ENCODE results near the gene TFPI.
"Not testable (repeated sequence)": the region's sequence is repeated elsewhere in the genome, so short reads cannot be mapped to it uniquely, and the experiment has no call there.

Gene TFPI

GRCh38 chr2:187511356-187512315 lies 42.6 kb downstream of the TFPI start:
- H3K79me1 ChIP-seq (ENCODE audit: low read depth, low read length) = no peaks in the 10 kb centered on the region

DNA sequence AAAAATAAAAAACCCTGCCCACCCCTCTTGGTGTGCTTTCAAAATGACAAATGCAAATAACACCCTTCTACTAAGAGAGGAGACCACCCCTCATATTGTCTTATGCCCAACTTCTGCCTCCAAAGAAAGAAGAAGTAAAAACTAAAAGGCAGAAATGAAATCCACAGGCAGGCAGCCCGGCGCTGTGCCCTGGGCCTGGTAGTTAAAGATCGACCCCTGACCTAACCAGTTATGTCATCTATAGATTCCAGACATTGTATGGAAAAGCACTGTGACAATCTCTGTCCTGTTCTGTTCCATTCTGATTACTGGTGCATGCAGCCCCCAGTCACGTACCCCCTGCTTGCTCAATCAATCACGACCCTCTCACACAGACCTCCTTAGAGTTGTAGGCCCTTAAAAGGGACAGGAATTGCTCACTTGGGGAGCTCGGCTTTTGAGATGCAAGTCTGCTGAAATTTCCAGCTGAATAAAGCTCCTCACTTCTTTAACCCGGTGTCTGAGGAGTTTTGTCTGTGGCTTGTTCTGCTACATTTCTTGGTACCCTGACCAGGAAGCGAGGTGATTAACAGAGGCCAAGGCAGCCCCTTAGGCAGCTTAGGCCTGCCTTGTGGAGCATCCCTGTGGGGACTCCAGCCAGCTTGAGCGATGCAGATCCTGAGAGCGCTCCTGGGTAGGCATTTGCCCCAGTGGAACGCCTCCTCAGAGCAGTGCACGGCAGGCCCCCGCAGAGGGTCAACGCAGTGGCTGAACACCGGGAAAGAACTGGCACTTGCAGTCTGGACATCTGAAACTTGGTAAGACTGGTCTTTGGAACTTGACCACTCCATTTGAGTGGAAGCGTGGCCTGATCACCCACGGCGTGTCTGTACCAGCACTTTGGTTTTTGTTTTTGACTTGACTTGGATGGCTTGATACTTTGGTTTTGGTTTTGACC lies 43.5 kb downstream of the TFPI start:
- not testable (repeated sequence) for H4K8ac ChIP-seq (ENCODE audit: low read depth, low read length); H2BK120ac ChIP-seq (ENCODE audit: low read depth, low read length); H3K27ac ChIP-seq (replicated peaks; ENCODE audit: low read length); H3K4ac ChIP-seq (ENCODE audit: low read length); H2BK5ac ChIP-seq (ENCODE audit: low read length); H3K4me2 ChIP-seq (ENCODE audit: insufficient read depth, low read length, poor library complexity, severe bottlenecking); H3K4me1 ChIP-seq (ENCODE audit: control insufficient read depth in 2 of 2, insufficient read depth in 1 of 2, low read depth in 1 of 2, low read length in 2 of 2); H3K27me3 ChIP-seq (ENCODE audit: control insufficient read depth in 3 of 3, insufficient read depth in 3 of 3, low read depth in 1 of 3, low read length in 3 of 3); H2BK12ac ChIP-seq (ENCODE audit: low read length); H2AK5ac ChIP-seq (ENCODE audit: low read depth, low read length); H3K23ac ChIP-seq (ENCODE audit: low read depth, low read length, poor library complexity); H3K14ac ChIP-seq (ENCODE audit: low read length); DNase-seq (ENCODE audit: low spot score); H4K91ac ChIP-seq (ENCODE audit: low read depth, low read length, poor library complexity); H3K9ac ChIP-seq (ENCODE audit: low read depth, low read length, poor library complexity); H3K79me1 ChIP-seq (ENCODE audit: low read depth, low read length); H3K9me3 ChIP-seq (replicated peaks in 1 of 2; ENCODE audit: control insufficient read depth in 2 of 2, insufficient read depth in 1 of 2, low read depth in 1 of 2, low read length in 2 of 2); H3K36me3 ChIP-seq (replicated peaks in 1 of 2; ENCODE audit: control insufficient read depth in 2 of 2, insufficient read depth in 2 of 2, low read length in 2 of 2)
- Histone ChIP-seq H2AFZ (ENCODE audit: low read length) (peak overlapping the region; percentile 86), H3K18ac (ENCODE audit: low read length) (peak overlapping the region; percentile 2), H3K4me3 (ENCODE audit: low read length in 2 of 2) (peak overlapping the region; percentile 17 to 32), H2BK15ac (ENCODE audit: low read length) (peak overlapping the region; percentile 40)
- WGBS, 2 donors (ENCODE audit: extremely low coverage in 2 of 2, insufficient read length in 2 of 2, insufficient replicate concordance in 1 of 2) = no CpG with 5 or more reads among the region's 18 CpGs

More at GRCh38 chr2:187511356-187512315, 42.6 kb downstream of the TFPI start:
- Histone ChIP-seq H3K4me3 (ENCODE audit: low read length in 2 of 2) (no peak overlapping the region), H3K27me3 (ENCODE audit: control insufficient read depth in 3 of 3, insufficient read depth in 3 of 3, low read depth in 1 of 3, low read length in 3 of 3) (no peaks in the 10 kb centered on the region), H2BK15ac (ENCODE audit: low read length) (no peak overlapping the region), H2BK120ac (ENCODE audit: low read depth, low read length) (no peak overlapping the region), H2AFZ (ENCODE audit: low read length) (peak overlapping the region; percentile 86), H3K14ac (ENCODE audit: low read length) (no peak overlapping the region), H3K9ac (ENCODE audit: low read depth, low read length, poor library complexity) (no peak overlapping the region), H4K8ac (ENCODE audit: low read depth, low read length) (no peak overlapping the region), H3K4me2 (ENCODE audit: insufficient read depth, low read length, poor library complexity, severe bottlenecking) (no peak overlapping the region), H3K36me3 (replicated peaks in 1 of 2; ENCODE audit: control insufficient read depth in 2 of 2, insufficient read depth in 2 of 2, low read length in 2 of 2) (no peaks in the 10 kb centered on the region), H2BK5ac (ENCODE audit: low read length) (no peak overlapping the region), H2AK5ac (ENCODE audit: low read depth, low read length) (no peak overlapping the region), H4K91ac (ENCODE audit: low read depth, low read length, poor library complexity) (no peak overlapping the region), H3K23ac (ENCODE audit: low read depth, low read length, poor library complexity) (no peak overlapping the region), H2BK12ac (ENCODE audit: low read length) (no peak overlapping the region), H3K4me1 (ENCODE audit: control insufficient read depth in 2 of 2, insufficient read depth in 1 of 2, low read depth in 1 of 2, low read length in 2 of 2) (peaks cover 4 to 5% of the 10 kb centered on the region in 2 donors), H3K9me3 (replicated peaks in 1 of 2; ENCODE audit: control insufficient read depth in 2 of 2, insufficient read depth in 1 of 2, low read depth in 1 of 2, low read length in 2 of 2) (peaks cover 0 to under 1% of the 10 kb centered on the region in 2 donors), H3K18ac (ENCODE audit: low read length) (no peak overlapping the region), H3K27ac (replicated peaks; ENCODE audit: low read length) (no peak overlapping the region), H3K4ac (ENCODE audit: low read length) (no peak overlapping the region)
- no peak for DNase-seq (ENCODE audit: low spot score)
- WGBS, 2 donors (ENCODE audit: extremely low coverage in 2 of 2, insufficient read length in 2 of 2, insufficient replicate concordance in 1 of 2) = no CpG with 5 or more reads among the region's 9 CpGs

DNA sequence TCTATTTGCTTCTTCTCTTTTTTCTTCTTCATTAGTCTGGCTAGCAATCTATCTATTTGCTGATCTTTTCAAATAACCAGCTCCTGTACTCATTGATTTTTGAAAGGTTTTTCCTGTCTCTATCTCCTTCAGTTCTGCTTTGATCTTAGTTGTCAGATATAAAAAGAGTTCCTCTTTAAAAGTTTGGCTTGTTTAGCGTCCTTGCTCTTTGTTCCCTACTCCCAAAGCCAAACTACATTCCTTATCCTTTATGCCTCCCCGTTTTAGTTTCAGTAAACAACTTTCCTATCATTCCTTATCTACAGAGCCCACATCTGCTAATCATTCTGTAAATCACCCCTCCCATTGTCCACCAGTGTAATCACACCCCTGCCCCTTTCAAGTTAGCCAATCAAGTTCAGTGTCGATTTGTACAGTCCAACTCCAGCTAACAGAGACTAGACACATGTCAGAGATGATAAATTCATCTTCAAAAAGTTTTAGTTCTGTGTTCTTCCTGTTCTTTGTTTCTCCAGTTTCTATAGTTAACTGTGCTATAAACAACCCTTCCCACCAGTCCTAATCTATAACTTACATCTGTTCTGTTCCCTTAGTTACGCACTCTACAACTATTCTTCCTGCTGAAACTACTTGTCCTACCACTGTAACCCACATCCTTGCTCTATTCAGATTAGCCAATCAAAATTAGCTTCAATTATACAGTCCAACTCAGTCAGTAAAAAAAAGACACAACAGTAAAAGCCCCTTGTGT lies 44.4 kb downstream of the TFPI start:
- H3K14ac ChIP-seq (ENCODE audit: low read length) = no peak overlapping the region
- H2AK5ac ChIP-seq (ENCODE audit: low read depth, low read length) = no peak overlapping the region
- H2AFZ ChIP-seq (ENCODE audit: low read length) = peak overlapping the region; percentile 86
- H3K23ac ChIP-seq (ENCODE audit: low read depth, low read length, poor library complexity) = no peak overlapping the region
- H3K27ac ChIP-seq (replicated peaks; ENCODE audit: low read length) = no peak overlapping the region
- H4K8ac ChIP-seq (ENCODE audit: low read depth, low read length) = no peak overlapping the region
- no peak overlapping the region for H3K4me3 ChIP-seq (ENCODE audit: low read length in 2 of 2)
- no peak overlapping the region for H4K91ac ChIP-seq (ENCODE audit: low read depth, low read length, poor library complexity)
- H3K18ac ChIP-seq (ENCODE audit: low read length) = no peak overlapping the region
- H3K36me3 ChIP-seq (replicated peaks in 1 of 2; ENCODE audit: control insufficient read depth in 2 of 2, insufficient read depth in 2 of 2, low read length in 2 of 2) = no peaks in the 10 kb centered on the region
- H2BK120ac ChIP-seq (ENCODE audit: low read depth, low read length) = no peak overlapping the region
- no peaks in the 10 kb centered on the region for H3K27me3 ChIP-seq (ENCODE audit: control insufficient read depth in 3 of 3, insufficient read depth in 3 of 3, low read depth in 1 of 3, low read length in 3 of 3)
- no peaks in the 10 kb centered on the region for H3K9me3 ChIP-seq (replicated peaks in 1 of 2; ENCODE audit: control insufficient read depth in 2 of 2, insufficient read depth in 1 of 2, low read depth in 1 of 2, low read length in 2 of 2)
- peaks cover 4 to 5% of the 10 kb centered on the region in 2 donors for H3K4me1 ChIP-seq (ENCODE audit: control insufficient read depth in 2 of 2, insufficient read depth in 1 of 2, low read depth in 1 of 2, low read length in 2 of 2)
- H2BK15ac ChIP-seq (ENCODE audit: low read length) = no peak overlapping the region
- no CpG with 5 or more reads among the region's 4 CpGs for WGBS, 2 donors (ENCODE audit: extremely low coverage in 2 of 2, insufficient read length in 2 of 2, insufficient replicate concordance in 1 of 2)
- H3K79me1 ChIP-seq (ENCODE audit: low read depth, low read length) = no peaks in the 10 kb centered on the region
- no peak overlapping the region for H3K4ac ChIP-seq (ENCODE audit: low read length)
- no peak overlapping the region for H3K4me2 ChIP-seq (ENCODE audit: insufficient read depth, low read length, poor library complexity, severe bottlenecking)
- no peak overlapping the region for H3K9ac ChIP-seq (ENCODE audit: low read depth, low read length, poor library complexity)
- no peak overlapping the region for H2BK5ac ChIP-seq (ENCODE audit: low read length)
- no peak for DNase-seq (ENCODE audit: low spot score)
- H2BK12ac ChIP-seq (ENCODE audit: low read length) = no peak overlapping the region
